ENCODE measurements around the gene SLC16A6. TPM values are rescaled to one million over a fixed set of nuclear protein-coding genes. Genes with fewer than 3 reads are reported as not detected.

Gene SLC16A6
- total and polyA plus RNA-seq, 2 of the 4 experiments (the other 2 are of a cell fraction): 0.22 to 0.54 TPM

- ChIA-PET CTCF (no interaction called here), POLR2A (ENCODE audit: unreplicated experiment) (no interaction called here)
- intact Hi-C loops (cut with micrococcal nuclease): no loop called here
These were observed 16.5 kb upstream of the SLC16A6 start for GRCh38 chr17:68307443-68307842.

More at GRCh38 chr17:68307443-68307842, 16.5 kb upstream of the SLC16A6 start:
- ATAC-seq (ENCODE audit: low read depth) (no peak), DNase-seq (no peak)
- Histone ChIP-seq H3K18ac (ENCODE audit: low read depth, low read length) (no peak overlapping the region), H3K79me1 (ENCODE audit: low read depth in 1 of 2, low read length in 2 of 2) (no peaks in the 10 kb centered on the region), H3K9ac (ENCODE audit: low read depth, low read length) (no peak overlapping the region), H4K8ac (ENCODE audit: low read depth in 2 of 2, low read length in 2 of 2) (no peak overlapping the region), H3K36me3 (ENCODE audit: control insufficient read depth, insufficient read depth, low read length) (no peaks in the 10 kb centered on the region), H3K14ac (replicated peaks; ENCODE audit: low read depth, low read length) (no peak overlapping the region), H2AK5ac (ENCODE audit: low read depth, low read length) (no peak overlapping the region), H2BK15ac (ENCODE audit: low read depth, low read length) (no peak overlapping the region), H4K20me1 (ENCODE audit: insufficient read depth, low read length) (no peaks in the 10 kb centered on the region), H2AK9ac (replicated peaks; ENCODE audit: low read depth, low read length, poor library complexity) (no peak overlapping the region), H3K27ac (ENCODE audit: insufficient read depth, low read length) (no peak overlapping the region), H3K4me3 (ENCODE audit: insufficient read depth, low read depth, low read length) (no peak overlapping the region), H4K5ac (ENCODE audit: low read depth, low read length) (no peak overlapping the region), H3K56ac (ENCODE audit: extremely low read depth, insufficient read depth, low read length) (no peak overlapping the region), H3K27me3 (ENCODE audit: control insufficient read depth, insufficient read depth, low read length) (no peaks in the 10 kb centered on the region), H3K9me1 (ENCODE audit: insufficient read depth, low read length) (no peaks in the 10 kb centered on the region), H3K4me1 (ENCODE audit: control insufficient read depth, insufficient read depth, low read length) (peaks cover under 1% of the 10 kb centered on the region), H2AFZ (replicated peaks; ENCODE audit: low read length, poor library complexity) (no peak overlapping the region), H3K4me2 (ENCODE audit: low read depth, low read length) (no peak overlapping the region), H2BK120ac (ENCODE audit: low read depth, low read length) (no peak overlapping the region), H3K9me3 (ENCODE audit: control insufficient read depth, insufficient read depth, low read length) (no peaks in the 10 kb centered on the region), H4K91ac (ENCODE audit: insufficient read depth, low read depth, low read length) (no peak overlapping the region), H2BK20ac (ENCODE audit: low read depth, low read length) (no peak overlapping the region), H2BK5ac (ENCODE audit: low read depth, low read length, poor library complexity, severe bottlenecking) (no peak overlapping the region), H3K23ac (ENCODE audit: low read depth, low read length) (no peak overlapping the region), H3K4ac (ENCODE audit: low read depth, low read length) (no peak overlapping the region)
- TF ChIP-seq BHLHE40 (IDR thresholded peaks at IDR 0.05; ENCODE audit: low read depth, low read length): no peak
- TF ChIP-seq USF2 (IDR thresholded peaks at IDR 0.05; ENCODE audit: low read depth, low read length): no peak
- TF ChIP-seq CHD1 (IDR thresholded peaks at IDR 0.05; ENCODE audit: low read depth, low read length): no peak
- TF ChIP-seq CTCF (conservative IDR thresholded peaks at IDR 0.05; ENCODE audit: low read depth, low read length): no peak
- TF ChIP-seq RAD21 (IDR thresholded peaks at IDR 0.05; ENCODE audit: low read length): no peak
- TF ChIP-seq FOS (IDR thresholded peaks at IDR 0.05; ENCODE audit: low read depth, low read length): no peak
- TF ChIP-seq SMC3 (IDR thresholded peaks at IDR 0.05; ENCODE audit: low read depth, low read length): no peak
- no peak for TF ChIP-seq MAZ (IDR thresholded peaks at IDR 0.05; ENCODE audit: borderline replicate concordance, low read depth, low read length)
- no peak for TF ChIP-seq ELK1 (IDR thresholded peaks at IDR 0.05; ENCODE audit: borderline replicate concordance, low read depth, low read length)
- no peak for TF ChIP-seq CEBPB (IDR thresholded peaks at IDR 0.05; ENCODE audit: low read depth, low read length)
- no peak for TF ChIP-seq MAFK (IDR thresholded peaks at IDR 0.05; ENCODE audit: low read depth, low read length)
- no peak for TF ChIP-seq RFX5 (IDR thresholded peaks at IDR 0.05; ENCODE audit: low read depth, low read length)
- no peak for TF ChIP-seq NFE2L2 (IDR thresholded peaks at IDR 0.05; ENCODE audit: low read depth, low read length)
- TF ChIP-seq POLR2A (IDR thresholded peaks at IDR 0.05; ENCODE audit: low read depth, low read length): no peak
- no peak for TF ChIP-seq RCOR1 (IDR thresholded peaks at IDR 0.05; ENCODE audit: insufficient replicate concordance, low read length)
- no TSS peak for BruUV-seq (replicated peaks)
- in situ Hi-C loops (cut with MboI; ENCODE audit: low sequenced_read_pairs): no loop called here
- dilution Hi-C loops (cut with HindIII; ENCODE audit: low sequenced_read_pairs, unreplicated experiment): no loop called here
- WGBS, 2 experiments (ENCODE audit: extremely low coverage in 2 of 2, insufficient read length in 1 of 2): 86% methylated on average over 2 of the region's 8 CpGs; no CpG with 5 or more reads in 1 of the 2 experiments
